ENCODE data around the gene HIPK2. TPM values are rescaled to one million over a fixed set of nuclear protein-coding genes. Genes with fewer than 3 reads are reported as not detected.

HIPK2 gene
- total RNA-seq, 1 donor from 2014 or later, result 45.1 TPM

DNA sequence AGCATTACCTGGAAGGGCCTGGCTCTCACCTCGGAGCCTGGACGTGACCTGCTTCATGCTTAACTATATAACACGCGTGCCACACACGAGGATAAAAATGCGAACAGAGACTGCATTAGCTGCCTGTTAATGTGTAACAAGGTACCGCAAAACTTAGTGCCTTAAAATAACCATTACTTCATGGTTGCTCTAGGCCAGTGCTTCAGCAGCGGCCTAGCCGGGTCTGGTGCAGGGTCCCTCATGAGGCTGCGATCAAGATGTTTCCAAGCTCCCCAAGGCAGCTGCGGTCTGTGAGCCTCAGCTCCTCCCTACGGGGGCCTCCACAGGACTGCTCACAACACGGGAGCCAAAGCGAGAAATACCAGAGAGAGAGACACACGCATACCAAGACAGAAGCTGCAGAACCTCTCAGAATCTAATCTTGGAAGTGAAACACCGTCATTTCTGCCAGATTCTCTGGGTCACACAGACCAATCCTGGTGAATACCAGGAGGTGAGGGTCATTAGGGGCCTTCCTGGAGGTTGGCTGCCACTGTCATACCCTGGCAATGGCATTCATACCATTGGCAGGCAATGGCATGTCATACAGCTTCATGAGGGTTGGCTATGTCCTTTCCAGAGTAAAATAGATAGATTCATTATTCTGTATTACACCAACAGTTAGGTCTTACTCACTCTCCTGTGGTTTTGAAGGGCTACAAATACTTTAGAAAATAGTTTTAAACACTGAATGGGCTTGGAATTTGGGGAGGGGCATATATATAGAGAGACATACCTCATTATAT lies 94.5 kb downstream of the HIPK2 start:
- peak overlapping the region; percentile 3 for H3K4me3 ChIP-seq (ENCODE audit: low read depth, low read length)
- TF ChIP-seq, protein P1, sequence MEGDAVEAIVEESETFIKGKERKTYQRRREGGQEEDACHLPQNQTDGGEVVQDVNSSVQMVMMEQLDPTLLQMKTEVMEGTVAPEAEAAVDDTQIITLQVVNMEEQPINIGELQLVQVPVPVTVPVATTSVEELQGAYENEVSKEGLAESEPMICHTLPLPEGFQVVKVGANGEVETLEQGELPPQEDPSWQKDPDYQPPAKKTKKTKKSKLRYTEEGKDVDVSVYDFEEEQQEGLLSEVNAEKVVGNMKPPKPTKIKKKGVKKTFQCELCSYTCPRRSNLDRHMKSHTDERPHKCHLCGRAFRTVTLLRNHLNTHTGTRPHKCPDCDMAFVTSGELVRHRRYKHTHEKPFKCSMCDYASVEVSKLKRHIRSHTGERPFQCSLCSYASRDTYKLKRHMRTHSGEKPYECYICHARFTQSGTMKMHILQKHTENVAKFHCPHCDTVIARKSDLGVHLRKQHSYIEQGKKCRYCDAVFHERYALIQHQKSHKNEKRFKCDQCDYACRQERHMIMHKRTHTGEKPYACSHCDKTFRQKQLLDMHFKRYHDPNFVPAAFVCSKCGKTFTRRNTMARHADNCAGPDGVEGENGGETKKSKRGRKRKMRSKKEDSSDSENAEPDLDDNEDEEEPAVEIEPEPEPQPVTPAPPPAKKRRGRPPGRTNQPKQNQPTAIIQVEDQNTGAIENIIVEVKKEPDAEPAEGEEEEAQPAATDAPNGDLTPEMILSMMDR (conservative IDR thresholded peaks at IDR 0.05; ENCODE audit: low read depth, low read length), result no peak
- peak; percentile 78 for DNase-seq (ENCODE audit: low read depth)

- TF ChIP-seq, protein P1 (conservative IDR thresholded peaks at IDR 0.05; ENCODE audit: low read depth, low read length), result no peak
- peak; percentile 87 for DNase-seq (ENCODE audit: low read depth)
- H3K4me3 ChIP-seq (ENCODE audit: low read depth, low read length), result peak overlapping the region; percentile 3
Measured at GRCh38 chr7:139682136-139683013, 95.4 kb downstream of the HIPK2 start.

- no peak overlapping the region for H3K4me3 ChIP-seq (ENCODE audit: low read depth, low read length)
- TF ChIP-seq, protein P1 (conservative IDR thresholded peaks at IDR 0.05; ENCODE audit: low read depth, low read length), result no peak
- no peak for DNase-seq (ENCODE audit: low read depth)
Measured at GRCh38 chr7:139681812-139682135, 96.0 kb downstream of the HIPK2 start.

- DNase-seq (ENCODE audit: low read depth), result no peak
- TF ChIP-seq, protein P1 (conservative IDR thresholded peaks at IDR 0.05; ENCODE audit: low read depth, low read length), result no peak
- no peak overlapping the region for H3K4me3 ChIP-seq (ENCODE audit: low read depth, low read length)
Measured at GRCh38 chr7:139681463-139681755, 96.4 kb downstream of the HIPK2 start.

DNA sequence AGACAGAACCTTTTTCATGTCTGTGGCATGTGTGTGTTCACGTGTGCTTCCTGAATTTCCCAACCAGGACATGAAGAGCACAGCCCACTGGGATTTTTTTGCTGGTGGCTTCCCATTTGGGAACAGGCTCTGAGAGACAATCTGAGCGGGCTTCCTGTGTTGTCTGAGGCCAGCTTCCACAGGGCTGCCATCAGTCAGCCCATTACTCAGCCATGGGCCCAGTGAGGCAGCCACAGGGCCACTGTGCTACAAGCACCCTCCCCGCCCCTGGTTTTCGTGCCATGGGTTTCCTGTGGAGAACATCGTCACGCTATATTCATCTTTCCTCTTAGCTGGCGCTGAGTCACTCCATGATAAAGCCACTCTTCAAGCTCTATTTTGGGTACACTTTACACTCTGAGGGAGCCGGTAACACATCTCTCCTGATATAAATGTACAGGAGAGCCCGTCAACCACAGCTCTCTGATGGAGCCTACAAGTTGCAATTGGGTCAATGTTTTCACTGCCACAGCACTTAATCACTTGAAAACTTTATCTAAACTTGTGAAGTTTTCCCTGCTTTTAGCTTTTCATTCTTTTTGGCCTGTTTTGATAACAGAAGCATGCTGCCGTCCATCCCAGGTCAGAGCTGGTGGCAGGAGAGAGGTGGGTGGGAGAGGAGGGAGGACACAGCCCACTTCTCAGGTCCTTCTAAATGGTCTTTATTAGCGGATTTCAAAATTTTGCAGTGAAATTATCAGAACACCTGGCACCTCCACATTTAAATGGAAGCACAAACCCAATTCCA lies 96.9 kb downstream of the HIPK2 start:
- TF ChIP-seq, protein P1 (conservative IDR thresholded peaks at IDR 0.05; ENCODE audit: low read depth, low read length), result no peak
- peak; percentile 86 for DNase-seq (ENCODE audit: low read depth)
- H3K4me3 ChIP-seq (ENCODE audit: low read depth, low read length), result no peak overlapping the region

DNA sequence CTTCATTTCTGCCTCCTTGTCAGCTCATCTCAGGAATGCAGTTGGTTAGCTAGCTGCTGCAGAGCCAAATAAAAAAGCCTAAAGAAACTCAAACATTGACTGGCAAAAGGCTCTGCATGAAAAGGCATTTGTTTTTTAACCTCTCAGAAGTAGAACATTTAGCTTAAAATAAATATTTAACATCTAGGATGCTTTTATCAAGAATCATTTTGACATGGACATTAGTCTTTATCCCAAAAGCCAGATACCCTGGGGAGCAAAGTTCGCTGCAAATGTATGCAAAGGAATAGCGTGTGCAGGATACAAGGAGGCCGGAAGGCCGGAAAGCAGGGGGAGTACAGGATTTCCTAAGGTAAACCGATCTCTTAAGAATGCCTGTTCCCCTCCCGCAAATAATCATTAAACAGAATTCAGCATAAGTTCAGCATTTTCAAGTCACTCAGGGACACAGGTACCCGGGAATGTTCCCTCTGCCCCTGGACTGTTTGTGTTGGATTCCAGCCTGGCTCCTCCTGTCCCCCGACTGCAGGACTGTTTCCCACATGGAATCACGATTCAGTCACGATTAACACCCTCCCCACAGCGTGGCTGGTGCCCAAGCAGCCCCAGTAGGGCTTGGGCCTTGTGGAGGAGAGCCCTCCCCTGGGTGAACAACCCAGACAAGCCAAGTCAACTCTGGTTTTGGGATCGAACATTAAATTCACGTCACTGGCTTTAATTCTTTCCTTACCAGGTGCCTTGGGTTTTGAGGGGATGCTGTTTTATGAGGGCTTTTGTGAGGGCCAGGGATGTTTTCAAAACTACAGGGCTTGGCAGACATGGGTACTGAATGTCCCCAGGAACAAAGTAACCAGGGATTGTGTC lies 97.8 kb downstream of the HIPK2 start:
- DNase-seq (ENCODE audit: low read depth), result peak; percentile 93
- no peak overlapping the region for H3K4me3 ChIP-seq (ENCODE audit: low read depth, low read length)
- TF ChIP-seq, protein P1 (conservative IDR thresholded peaks at IDR 0.05; ENCODE audit: low read depth, low read length), result no peak

Measured in epithelial cell of proximal tubule (primary cell).